T-helper 1 cell (primary cell): ENCODE measurements around the gene MYOCD.

Experiments
- DNase-seq, 5 donors: peaks; one replicate each; pipeline ENCODE4 v3.0.0-alpha.2; 2012 to 2020

The MYOCD gene

DNA sequence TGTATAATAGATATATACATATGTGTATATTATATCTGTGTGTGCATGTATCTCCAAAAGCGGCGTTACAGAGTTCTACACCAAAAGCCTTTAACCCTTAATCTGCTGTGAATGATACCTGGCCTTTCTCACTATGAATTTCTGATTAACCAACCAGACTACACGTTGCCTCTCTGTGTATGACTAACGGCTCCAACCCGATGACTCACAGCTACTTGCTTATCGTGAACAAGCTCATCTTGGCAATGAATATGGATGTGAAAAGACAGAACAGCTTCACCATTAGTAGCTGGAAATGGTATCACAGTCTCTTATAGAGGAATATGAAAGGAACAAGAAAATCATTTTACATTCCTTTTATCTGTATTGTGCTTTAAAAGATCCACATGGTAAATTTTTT is 99.9 kb downstream of the MYOCD start:
- DNase-seq, result no peak

DNA sequence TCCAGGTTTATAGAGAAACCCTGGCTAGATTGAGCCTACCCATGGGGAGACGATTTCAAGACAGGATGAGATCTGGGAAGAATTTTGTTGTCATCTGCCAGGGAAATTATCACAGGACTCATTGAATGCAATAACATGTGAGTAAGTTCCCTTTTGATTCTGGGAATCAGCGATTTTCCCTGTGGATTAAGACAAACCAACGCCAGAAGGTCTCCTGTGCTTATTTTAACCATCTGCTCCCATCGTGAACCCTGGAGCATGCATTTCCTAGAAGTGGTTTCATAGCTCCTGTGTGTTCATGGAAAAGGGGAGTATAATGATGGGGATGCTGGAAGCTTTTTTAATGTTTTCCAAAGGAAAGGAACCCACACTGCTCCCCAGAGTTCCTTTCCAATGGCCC is 102.6 kb downstream of the MYOCD start:
- DNase-seq, result no peak

DNA sequence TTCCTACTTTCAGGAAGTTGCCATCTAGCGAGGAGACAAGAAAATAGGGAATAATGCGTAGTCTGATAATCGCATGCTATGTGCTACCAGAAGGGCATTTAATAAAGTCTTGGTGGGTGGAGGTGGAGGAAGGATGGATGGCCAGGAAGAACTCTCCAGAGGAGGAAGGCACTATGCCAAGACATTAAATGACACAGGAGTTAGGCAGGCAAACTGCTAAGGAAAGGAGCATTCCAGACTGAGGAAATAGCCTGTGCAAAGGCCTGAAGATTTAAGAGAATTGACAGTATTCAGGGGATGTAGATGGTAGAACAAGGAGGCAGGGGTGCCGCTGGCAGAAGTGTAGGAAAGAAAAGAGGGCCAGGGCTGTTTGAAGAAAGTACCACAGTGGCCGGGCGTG is 104.3 kb downstream of the MYOCD start:
- no peak for DNase-seq

DNA sequence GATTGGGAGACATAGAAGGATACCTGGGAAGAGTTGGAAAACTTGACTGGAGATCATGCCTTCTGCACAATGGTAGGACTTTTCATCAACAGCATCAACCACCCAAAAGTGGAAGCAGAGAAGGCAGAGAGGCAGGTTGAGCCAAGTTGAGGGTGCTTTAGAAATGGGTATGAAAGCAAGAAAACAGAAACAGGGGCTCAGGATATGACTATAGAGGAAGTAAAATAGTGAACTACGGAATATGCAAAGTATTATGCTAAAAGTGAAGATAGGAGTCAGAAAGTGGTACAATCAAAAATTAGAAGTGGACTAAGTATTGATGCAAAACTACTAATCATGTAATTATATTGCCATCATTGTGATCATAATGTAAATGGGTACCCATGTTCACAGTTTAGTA is 107.5 kb downstream of the MYOCD start:
- DNase-seq, result no peak

DNA sequence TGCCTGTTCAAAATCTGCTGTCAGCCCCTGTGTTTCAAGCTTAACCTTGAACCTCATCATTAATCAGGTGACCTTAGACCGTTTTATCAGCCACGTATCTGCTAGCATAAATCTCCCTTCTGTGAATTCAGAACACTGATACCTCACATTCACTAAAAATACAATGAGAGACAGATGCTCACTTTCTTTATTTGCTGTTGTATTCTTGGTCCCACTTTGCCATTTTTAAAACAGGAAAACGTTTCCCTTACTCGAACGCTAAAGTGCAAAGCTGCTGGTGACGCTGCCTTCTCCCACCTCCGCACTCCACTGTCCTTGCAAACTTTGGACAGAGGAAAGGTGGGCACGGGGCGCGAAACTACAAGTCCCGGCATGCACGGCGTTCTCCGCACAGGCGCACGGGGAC is 123.4 kb downstream of the MYOCD start:
- peak in 1 of 5 donors; percentile 3 for DNase-seq

DNA sequence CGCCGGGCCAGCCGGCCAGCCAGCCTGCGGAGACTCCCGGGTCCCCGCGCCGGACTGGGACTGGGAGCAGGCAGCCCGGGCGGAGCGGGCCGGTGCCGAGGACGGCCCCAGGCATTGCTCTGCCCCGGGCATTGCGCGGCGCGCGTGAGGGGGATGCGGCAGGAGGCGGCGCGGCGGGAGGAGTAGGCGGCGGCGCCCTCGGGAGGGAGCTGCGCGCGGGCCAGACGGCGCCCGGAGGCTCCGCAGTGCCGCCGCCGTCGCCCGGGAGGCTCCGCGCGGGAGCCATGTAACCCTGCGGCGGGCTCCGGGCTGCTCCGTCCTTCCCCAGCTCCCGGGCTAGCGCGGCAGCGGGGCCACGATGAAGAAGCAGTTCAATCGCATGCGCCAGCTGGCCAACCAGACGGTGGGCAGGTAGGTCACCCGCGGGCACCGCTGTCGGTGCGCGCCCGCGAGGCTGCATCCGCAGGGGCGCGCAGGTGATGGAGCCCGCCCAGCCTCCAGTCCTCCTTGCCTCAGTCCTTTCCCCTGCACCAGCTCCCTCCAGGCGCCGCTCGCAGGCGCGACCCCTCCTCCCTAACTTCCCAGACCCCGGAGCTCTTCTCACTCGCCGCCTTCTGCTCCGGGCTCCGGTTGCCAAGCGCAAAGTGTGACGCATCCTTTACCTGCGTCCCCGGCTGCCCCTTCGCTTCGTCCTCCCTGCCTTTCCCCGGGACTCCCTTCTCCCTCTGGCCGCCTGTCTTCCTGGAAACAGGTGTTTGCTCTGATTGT is 124.0 kb downstream of the MYOCD start, which contains the start of gene ARHGAP44:
Gene ARHGAP44, plus strand, starts transcription at position 18 of the 768 bp plus-strand sequence. Its CDS starts 341 bp downstream, at position 359.
- no peak for DNase-seq

DNA sequence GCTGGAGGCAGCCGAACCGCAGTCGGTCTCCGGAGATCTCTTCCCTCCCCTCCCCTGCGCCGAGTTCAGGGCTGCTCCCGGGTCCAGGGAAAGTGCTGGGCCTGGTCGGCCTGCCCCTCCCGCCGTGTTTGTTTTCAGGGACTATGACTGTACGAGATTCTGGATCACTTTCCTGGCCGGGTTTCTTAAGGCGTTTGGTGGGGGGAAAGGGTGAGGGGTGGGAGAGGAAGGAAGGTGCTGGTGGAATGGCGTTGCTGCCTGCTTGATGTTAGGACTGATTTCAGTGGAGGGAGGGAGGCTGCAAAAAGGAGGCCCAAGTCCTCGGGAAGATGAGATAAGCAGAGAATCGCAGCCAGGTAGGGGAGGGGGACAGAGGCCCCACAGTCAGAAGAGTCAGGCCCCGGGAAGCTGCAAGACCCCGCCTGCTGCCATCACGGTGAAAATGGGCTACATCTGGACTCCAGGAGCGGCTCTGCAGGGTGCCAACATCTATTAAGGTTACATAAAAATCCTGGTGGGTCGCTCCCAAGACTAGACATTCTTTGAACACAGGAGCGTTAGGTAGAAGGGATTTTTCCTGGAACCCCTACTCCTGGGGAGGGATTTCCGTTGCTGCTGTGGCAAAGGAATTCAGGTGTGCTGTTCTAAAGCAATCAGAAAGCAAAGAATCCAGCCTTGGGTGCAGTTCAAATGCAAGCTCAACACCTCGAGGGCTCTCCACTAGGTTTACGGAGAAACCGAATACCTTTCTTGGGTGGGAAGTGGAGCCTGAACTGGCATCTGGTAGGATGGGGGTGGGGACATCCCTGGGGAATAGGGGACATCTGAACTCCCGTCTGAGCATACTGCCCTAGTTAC is 124.8 kb downstream of the MYOCD start:
- DNase-seq, result no peak

DNA sequence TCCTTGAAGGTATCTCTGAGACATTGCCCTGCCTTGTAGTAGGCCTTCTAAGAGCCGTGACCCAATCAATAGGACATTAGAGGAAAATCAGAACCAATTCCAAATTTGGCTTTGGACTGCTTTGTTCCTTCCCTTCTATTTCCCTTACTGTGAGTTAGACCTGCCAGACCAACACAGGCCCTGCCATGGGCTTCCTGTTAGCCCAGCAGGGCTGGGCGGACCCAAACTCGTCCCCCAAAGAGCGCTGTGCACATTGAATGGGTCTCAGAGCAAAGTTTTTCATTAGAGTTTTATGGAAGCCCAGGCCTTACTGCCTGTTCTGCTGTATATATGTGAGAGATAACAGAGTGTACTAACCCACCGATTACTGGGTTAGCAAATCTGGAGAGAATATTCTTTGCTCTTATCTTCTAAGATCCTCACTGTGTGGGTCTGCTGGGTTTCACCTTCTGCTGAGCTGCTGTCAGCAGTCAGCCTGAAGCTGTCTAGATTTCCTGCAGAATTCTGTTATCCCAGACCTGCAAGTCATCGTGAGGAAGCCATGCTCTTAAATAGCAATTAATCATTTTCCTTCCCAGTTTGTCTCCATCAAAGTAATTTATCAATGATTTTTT is 129.3 kb downstream of the MYOCD start:
- no peak for DNase-seq

DNA sequence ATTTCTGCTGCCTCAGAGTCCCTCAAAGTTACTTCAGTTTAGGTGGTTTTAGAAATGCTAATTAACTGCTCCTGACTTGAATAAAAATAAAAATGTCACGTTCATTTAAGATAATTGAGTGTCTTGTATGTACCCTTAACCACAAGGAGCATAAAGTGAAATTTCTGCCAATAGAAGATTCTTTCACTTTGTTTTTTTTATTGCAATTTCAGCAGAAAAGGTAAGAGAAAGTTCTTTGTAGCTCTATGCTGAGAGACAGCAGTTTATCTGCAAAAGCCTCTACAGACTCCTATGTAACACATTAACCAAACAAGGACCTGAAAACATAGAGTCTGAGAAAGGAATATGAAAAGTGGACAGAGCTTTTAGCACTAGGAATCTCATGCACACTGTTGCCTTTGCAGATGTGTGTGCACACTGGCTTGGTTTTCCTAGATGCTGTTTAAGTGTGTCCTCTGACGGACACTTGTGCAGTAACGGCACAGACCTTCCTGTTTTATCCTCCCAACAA is 135.2 kb downstream of the MYOCD start:
- no peak for DNase-seq

DNA sequence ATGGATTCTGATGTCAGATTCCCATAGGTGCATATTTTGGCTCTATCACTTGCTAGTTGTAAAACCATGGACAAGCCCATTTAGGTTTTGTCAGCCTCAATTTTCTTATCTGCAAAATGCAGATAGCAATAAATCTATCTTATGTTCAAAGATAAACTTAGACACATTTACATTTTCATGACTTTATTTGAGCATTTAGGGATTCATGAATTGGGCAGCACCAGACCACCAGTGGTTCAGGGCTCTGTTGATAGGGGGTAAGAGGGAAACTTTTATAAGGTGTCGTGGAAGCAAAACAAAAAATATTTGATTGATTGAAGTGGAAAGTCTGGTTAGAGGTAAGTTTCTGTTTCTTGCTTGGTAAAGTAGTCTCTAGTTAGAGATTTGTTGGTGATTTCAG is 140.9 kb downstream of the MYOCD start:
- DNase-seq, result no peak

DNA sequence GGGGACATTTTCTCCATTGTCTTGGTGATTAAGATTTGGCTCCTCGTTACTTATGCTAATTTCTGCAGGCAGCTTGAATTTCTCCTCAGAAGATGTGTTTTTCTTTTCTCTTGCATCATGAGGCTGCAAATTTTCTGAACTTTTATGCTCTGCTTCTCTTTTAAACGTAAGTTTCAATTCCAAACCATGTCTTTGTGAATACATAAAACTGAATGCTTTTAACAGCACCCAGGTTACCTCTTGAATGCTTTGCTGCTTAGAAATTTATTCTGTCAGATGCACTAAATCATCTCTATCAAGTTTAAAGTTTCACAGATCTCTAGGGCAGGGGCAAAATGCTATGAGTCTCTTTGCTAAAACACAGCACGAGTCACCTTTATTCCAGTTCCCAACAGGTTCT is 143.0 kb downstream of the MYOCD start:
- DNase-seq, result no peak

DNA sequence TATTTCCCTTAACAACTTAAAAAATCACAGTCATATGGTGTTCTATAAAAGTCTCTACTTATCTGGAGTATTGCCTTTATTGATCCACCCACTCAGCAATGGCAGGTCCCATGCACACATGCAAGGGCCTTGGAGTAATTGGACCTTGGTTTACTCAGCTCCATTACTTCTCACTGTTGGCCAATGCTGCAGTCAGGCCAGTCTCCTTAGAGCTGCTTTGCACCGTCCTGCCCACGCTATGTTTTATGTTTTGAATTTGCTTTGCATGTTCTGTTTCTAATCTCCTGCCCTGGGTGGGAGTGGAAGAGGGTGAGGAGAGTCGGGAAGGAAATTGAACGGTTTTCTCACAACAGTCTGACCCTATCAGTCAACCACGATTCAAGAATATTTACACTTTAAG is 147.2 kb downstream of the MYOCD start:
- no peak for DNase-seq

DNA sequence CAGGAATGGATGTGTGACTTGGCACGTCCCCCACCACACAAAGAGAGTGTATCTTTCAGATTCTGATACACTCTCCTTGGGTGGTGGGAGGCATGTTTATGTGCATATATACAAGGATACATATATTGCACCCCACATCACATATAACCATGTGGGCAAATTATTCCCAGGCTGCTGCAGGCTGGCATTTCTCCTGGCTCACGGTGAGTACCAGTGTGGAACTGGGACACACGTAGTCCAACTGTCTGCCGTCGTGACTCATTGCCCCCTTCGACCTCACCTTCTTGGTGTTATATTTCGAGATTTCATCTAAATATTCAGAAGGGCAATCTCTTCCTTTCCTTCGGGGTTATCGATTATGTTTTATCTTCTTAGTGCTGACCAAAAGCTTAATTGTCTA is 148.0 kb downstream of the MYOCD start:
- no peak for DNase-seq

DNA sequence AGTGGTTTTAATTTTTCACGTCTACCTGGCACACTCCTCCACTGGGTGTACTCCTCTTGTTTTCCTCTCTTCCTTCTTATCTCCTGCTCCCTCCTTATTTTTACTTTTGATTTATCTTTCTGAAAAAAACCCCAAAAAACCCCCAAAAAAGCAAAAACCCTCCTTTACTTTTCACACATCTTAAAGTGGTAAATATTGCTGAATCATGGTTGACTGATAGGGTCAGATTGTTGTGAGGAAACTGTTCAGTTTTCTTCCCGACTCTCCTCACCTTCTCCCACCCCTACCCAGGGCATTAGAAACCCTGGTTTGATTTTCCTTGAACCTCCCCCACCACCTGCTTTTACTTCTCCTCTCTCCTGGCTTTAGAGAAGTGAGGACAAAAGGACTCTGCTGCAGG is 149.0 kb downstream of the MYOCD start:
- no peak for DNase-seq

DNA sequence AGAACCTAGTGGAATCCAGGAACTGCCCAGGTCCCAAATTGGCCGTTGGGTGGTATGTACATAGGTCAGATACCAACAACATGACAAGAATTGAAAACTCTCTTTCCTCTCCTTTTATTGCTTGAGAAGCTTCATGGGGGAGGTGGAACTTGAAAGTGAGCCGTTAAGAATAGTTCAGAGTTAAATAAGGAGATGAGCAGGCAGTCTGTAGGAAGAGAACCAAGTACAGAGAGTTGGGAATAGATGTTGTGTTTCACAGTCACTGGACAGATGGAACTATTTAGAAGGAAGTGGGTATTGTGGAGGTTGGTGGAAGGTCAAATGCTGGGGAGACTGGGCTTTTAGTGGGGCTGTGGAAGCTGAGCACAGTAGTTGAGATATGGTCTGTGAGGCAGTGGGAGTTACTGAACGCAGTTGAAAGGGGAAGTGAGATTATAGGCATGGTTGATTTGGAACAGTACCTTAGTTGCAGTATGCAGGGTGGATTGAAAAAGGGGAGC is 150.0 kb downstream of the MYOCD start:
- no peak for DNase-seq
